SW480 (cell line): ENCODE results near the gene FAM3B.
A peak's percentile ranks its signal among the peaks of the same experiment; 100 is the strongest.

Experiments
- DNase-seq: peaks from one replicate; pipeline ENCODE4 v3.0.0-alpha.2; 2016; ENCODE audit warnings: low spot score

The FAM3B gene

DNA sequence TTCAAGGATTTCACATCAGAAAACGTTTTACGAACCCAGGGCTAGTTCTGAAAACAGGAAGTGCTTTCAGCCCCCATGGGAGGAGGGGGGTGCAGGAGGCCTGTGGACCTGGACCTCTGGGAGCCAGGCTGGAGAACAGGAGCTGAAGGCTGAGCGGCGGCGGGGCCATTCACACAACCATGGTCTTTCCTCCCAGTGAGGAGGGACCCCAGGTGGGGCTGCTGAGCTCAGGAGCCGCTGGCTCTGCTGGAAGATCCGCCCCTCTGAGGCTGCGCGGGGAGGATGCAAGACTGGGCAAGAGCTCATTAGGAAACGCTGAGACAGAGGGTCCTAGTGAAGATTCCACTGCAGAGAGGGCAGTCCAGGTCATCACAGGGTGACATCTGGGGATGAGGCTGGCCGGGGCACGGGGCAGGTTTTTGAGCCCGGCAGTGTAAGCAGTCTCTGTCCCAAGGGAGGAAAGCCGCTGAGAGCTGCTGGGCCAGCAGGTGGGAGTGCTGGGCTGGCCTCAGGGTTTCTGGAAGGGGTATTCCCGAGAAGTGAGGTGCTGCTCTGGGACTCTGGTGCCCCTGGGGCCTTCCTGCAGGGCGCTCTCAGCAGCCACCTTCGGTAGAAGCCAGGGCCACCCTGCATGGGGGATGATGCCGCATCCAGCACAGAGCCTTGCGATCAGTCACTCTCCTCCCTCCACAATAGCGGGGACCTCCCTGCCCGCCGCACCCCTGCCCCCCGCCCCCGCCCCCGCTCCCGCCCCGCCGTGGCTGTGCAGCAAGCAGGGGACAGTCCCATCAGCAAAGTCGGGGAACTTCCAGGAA lies 52.7 kb downstream of the FAM3B start:
- DNase-seq: no peak

DNA sequence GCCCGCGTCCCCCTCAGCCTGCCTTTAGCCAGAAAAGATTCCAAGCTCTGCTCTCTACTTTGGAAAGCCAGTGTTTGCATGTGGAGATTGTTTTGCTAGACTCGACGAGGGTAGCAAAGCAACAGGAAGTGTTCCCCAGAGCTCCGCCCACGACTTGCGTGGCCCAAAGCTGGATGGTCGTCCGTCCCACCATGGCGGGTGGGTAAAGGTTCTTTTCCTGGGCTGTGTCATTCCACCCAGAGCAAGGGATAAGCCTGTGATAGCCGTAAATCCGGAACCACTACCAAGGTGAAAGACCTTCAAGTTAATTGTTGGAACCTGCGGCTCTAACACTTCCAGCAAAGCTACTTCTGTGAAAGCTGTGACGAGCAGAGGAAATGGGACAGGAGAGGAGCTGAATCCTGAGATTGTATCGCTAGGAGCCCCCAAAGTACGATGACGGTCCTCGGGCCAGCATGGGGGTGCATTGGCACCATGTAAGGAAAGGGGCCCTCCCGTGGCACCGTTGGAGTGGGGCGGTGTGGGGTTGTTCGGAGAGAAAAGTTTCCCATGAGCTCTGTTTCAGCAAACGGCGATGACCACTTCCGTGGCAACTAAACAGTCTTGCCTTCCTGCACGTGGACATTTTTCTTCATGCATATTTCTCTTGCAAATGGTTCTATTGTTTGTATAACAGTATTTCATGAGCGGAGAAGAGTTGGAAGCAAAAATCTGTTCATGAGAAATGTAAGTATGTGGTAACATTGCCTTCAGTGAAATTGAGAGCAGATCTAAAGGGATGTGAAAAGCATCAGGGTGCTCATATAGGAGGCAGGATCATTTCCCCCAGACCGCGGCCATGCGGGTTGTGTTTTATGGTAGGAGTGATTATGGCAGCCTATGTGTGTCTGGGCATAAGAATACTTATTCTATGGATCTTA lies 53.6 kb downstream of the FAM3B start:
- no peak for DNase-seq

GRCh38 chr21:41370840-41371684 lies 54.5 kb downstream of the FAM3B start:
- DNase-seq: no peak

DNA sequence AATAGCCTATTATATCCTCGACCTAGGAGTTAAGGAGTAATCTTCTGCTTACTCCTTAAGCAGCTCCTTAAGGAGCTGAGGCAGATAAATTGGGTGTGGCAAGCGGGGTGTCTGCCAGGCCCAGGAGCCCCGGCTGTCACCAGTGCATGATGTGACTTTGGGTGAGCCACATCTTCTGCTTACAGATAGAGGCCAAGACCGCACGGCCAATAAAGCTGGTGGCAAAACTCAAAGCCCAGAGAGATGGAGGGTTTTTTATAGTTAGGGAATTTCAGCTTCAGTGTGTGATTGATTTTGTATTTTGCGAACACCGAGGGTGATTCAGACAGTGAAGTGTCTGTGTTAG lies 55.1 kb downstream of the FAM3B start:
- DNase-seq: no peak

DNA sequence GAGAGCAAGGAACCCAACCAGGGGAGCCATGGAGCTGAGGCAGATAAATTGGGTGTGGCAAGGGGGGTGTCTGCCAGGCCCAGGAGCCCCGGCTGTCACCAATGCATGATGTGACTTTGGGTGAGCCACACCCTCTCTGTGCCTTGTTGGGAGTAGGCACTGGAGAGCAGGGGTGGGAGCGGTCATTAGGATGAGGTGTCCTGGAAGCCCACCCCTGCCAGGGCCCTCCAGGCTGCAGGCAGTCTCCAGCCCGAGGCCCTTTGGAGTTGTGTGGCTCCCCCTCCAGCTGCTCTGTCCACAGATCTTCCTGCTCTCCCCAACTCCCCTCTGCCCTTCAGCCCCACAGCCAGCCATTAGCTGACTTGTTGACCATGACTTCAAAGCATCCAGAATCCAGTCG lies 56.7 kb downstream of the FAM3B start:
- DNase-seq: no peak

- DNase-seq: no peak
Measured at GRCh38 chr21:41373763-41374162, 57.2 kb downstream of the FAM3B start.

GRCh38 chr21:41374177-41374712 lies 57.6 kb downstream of the FAM3B start:
- no peak for DNase-seq

GRCh38 chr21:41374867-41375533 lies 58.4 kb downstream of the FAM3B start:
- DNase-seq: no peak

DNA sequence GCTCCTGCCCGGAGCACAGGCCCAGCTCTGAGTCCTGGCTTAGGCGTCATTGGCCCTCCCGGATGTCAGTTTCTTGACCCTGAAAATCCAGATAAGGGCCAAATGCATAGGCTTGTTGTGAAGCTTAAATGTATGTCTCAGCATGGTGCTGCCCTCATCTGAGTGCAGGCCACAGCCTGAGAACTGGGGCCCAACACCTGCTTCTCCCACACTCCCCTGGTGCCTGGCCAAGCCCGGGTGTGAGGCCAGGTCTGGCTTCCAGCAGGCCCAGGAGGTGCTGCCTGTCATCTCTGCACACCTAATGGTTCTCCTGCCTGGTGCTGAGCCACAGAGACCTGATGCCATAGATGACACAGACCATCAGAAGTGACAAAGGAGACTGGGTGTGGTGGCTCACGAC lies 59.3 kb downstream of the FAM3B start:
- no peak for DNase-seq

- no peak for DNase-seq
Measured at GRCh38 chr21:41377715-41378114, 61.1 kb downstream of the FAM3B start.

DNA sequence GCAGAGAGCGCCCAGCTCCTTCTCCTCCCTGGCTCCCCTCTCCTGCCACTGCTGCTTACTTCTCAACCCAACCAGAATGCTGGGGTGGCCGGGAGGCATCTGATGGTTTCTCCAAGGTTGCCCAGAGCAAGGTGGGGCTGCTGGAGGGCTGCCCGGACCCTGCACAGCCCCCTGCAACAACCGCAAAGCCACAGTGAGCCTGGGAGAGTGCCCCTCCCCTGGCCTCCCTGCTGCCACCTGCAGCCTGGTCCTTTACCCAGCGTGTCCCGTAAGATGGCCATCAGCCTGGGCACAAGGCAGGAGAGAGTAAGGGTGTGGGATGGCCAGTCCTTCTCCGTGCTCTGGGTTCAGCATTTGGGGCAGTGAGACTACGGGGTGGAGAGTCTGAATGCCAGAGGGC lies 62.2 kb downstream of the FAM3B start:
- DNase-seq: no peak

DNA sequence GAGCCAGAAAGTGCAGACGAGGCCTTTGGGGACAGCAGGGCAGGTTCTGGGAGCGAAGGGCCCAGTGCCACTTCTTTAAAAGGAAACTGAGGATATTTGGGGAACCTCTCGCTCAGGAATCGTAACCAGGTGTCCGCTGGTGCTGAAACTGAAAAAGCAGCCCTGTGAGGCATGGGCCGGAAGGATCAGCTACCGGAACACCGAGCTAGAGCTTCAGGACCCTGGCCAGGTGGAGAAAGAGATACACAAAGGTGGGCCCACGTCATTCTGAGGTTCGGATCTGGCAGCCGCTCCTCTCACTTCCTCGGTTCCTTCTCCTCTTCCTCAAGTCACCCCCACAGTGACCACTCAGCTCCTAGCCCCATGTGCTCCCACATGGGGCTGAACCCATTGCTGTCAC lies 63.3 kb downstream of the FAM3B start:
- DNase-seq: no peak

DNA sequence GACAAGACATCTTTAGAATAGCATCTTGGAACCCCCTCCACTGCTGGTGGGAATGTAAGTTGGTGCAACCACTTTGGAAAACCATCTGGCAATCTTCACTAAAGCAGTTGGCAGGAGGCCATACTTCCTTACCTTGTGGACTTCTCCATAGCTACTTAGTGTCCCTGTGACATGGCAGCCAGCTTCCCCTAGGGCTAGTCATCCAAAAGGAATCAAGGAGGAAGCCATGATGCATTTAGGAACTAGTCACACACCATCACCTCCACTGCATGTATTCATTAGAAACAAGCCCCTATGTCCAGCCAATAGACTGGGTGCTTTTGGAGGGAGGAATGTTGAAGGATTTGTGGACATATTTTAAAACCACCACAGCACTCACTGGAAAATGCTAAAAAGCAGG lies 65.1 kb downstream of the FAM3B start:
- DNase-seq: no peak

DNA sequence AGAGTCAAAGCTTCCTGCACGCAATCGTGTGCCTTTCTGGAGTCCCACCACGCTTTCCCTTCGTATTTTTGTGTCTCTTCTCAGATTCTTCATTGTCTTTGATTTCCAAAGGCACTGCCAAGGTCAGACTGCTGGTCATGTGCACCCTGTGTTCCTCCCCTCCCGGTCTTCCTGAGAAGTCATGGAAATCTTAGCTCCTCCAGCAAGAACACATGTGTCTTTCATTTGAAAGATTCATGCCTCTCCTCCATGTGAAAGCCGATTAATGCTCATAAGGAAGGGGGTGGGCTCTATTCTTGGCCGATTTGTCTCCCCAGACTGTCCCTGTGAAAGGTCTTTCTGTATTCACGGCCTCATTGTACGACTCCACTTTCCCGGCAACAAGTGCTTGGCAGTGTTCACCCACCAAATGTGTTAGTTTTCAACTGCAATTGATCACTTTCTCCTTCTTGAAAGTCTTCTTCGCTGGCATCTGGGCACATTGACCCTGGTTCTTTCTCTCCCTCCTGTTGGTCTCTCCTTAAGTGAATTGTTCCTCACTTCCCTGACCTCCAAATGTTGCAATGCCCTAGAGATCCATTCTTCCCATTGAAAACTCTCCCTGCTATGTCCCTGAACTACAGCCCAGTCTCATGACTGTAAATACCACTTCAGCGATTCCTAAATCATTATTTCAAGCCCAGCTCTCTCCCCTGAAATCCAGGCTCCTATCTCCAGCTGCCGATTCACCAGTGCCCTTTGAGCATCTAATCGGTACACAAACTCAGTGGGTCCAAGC lies 70.6 kb downstream of the FAM3B start:
- DNase-seq: no peak

DNA sequence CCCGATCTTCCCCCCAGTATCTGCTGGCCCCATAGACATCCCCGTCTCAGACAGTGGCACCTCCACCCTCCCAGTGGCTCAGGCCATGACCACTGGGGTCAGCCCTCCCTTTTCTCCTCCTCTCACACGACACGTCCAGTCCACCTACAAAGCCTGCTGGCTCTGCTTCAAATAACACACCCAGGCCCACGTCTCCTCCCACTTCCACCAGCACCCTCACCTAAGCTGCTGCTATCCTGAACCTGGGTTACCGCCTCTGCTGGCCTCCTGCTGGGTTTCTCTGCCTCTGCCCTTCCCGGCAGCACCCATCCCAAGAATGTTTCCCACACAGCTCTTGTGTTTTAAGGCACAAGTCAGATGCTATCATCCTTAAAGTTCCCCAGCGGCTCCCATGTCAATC lies 71.2 kb downstream of the FAM3B start:
- DNase-seq: peak; percentile 16

DNA sequence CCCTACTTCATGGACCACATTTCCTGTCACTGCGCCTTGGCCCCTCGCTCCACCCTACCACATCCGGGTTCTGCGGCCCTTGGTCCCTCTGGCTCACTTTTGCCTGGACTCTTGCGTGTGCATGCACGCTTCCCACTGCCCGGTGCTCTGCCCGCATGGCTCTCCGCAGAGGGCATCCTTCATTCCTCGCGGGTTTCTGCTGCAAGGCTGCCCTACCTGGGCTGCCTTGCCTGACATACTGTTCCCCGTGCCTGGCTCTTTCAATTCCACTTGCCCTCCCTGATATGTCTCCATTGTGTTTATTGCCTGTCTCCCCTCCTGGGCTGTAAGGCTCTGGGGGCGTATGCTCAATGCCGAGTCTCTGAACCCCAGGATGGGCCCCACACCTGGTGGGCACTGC lies 71.7 kb downstream of the FAM3B start:
- no peak for DNase-seq

DNA sequence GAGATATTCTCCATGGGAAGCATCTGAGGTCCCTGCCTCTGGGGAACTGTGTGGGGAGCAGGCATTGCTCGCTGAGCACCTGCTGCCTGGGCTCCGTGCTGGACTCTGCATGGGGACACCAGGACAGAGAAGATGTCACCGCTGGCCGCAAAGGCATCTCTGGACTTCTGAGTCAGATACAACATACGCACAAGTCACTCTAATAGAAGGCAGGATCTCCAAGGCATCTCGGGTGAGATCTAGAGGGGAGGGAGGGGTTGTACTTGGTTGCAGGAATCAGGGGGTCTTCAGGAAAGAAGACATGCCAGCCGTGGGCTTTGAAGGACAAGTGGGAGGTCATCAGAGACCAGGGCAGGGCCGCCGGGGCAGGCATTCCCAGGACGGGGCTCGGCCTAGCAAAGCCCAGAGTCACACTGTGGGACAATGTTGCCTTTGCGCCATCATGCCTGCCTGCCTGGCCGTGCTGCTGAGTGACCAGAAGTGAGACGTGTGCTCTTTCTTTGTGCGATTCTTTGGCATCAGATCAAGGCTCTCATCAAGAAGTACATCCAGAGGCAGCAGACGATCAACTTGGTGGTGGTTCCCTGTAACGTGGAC lies 73.5 kb downstream of the FAM3B start:
- DNase-seq: no peak

GRCh38 chr21:41393876-41394465 lies 77.4 kb downstream of the FAM3B start:
- DNase-seq: no peak

DNA sequence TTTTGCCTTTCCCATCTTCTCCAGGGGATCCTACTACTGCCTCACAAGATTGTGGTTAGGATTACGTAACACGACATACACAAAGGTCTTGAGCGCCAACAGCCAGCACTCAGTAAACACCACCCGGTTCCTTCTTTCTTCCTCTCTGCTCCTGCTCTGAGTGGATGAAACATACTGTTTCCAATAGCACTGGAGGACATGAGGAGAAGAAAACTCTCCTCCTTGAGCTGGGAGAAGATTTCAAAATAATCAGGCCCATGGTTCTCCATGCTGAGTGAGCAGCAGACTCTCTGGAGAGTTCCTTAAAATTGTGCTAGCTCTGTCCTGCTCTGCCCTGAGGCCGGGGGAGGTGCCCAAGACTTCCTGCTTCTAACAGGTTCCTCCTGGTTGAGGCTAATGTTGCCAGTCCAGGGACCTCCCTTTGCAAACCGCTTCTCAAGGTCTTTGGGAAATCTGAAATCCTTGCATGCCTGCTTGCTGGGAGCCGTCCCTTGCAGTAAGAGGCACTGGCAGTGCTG lies 80.0 kb downstream of the FAM3B start:
- DNase-seq: no peak

DNA sequence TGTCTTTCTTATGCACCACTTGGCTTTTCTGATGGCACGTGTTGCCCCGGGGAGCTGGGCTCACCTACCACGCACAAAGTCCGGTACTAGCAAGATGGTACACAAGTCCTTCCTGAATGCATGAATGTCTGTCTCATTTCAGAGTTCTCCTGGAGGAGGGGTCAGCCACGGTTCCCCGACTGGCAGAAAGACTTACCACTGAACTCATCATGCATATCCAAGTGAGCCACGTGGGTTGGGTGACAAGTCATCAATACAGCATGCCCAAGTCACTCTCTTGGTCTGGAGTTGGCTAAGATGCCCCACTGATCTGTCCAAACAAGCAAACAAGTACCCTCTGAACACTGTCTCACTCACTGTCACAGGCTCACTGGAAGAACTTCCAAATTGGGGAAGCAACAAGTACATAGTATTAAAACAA lies 80.9 kb downstream of the FAM3B start:
- DNase-seq: no peak
